ENCODE measurements around the gene SETD7. TPM values are rescaled to one million over a fixed set of nuclear protein-coding genes. Genes with fewer than 3 reads are reported as not detected.

Gene SETD7
- total and polyA plus RNA-seq, 2 donors (not counting 1 experiment from before 2014, with no cell fraction given): 5.1 to 13.0 TPM

DNA sequence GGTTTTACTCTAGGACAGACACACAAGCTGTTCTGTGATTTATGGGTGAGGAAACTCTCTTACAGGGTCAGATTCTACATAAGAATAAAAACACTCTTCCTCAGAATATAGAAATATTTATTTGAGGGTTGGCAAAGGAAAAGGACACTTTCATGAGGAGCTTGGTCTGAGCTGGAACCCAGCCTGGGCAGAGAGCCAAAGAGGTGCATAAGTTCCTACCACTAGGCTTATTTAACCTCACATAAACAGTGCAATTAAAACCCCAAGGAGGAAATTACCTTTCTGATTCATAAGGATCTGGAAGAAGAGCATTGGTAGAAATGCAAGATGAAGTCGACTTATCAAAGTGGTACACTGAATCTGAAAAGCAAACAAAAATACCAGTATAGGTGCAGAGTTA lies 32.9 kb downstream of the SETD7 start:
- Mint-ChIP-seq H3K4me1 (peaks cover 9% of the 10 kb centered on the region), H3K27me3 (no peaks in the 10 kb centered on the region), H3K9me3 (ENCODE audit: insufficient read depth) (no peaks in the 10 kb centered on the region), H3K4me3 (no peak overlapping the region), H3K27ac (no peak overlapping the region)
- Histone ChIP-seq H2AFZ (ENCODE audit: insufficient read depth, low read depth, low read length, poor library complexity, severe bottlenecking) (no peak overlapping the region), H4K20me1 (ENCODE audit: control insufficient read depth, insufficient read depth, low read length, poor library complexity, severe bottlenecking) (no peaks in the 10 kb centered on the region), H3K4me1 (ENCODE audit: control insufficient read depth in 2 of 2, insufficient read depth in 2 of 2, low read length in 2 of 2) (peaks cover 3 to 6% of the 10 kb centered on the region in 2 donors), H3K4me2 (replicated peaks; ENCODE audit: low read depth, low read length, poor library complexity, severe bottlenecking) (no peak overlapping the region), H3K4me3 (ENCODE audit: control extremely low read depth in 1 of 5, extremely low read depth in 1 of 5, insufficient read depth in 1 of 5, low read depth in 2 of 5, low read length in 4 of 5) (no peak overlapping the region), H3K9ac (ENCODE audit: low read length) (no peak overlapping the region), H3K27ac (ENCODE audit: low read length in 2 of 2) (no peak overlapping the region), H3K36me3 (replicated peaks in 1 of 2; ENCODE audit: control extremely low read depth in 1 of 2, control insufficient read depth in 1 of 2, extremely low read depth in 1 of 2, insufficient read depth in 2 of 2, low read length in 1 of 2) (peaks cover 0 to 50% of the 10 kb centered on the region in 2 experiments), H3K27me3 (replicated peaks in 1 of 4; ENCODE audit: control extremely low read depth in 1 of 4, control insufficient read depth in 3 of 4, insufficient read depth in 4 of 4, low read length in 3 of 4) (no peaks in the 10 kb centered on the region), H3K79me2 (ENCODE audit: control insufficient read depth, insufficient read depth, low read length) (no peaks in the 10 kb centered on the region), H3K9me3 (ENCODE audit: control extremely low read depth in 1 of 3, control insufficient read depth in 2 of 3, insufficient read depth in 1 of 3, low read length in 2 of 3) (no peaks in the 10 kb centered on the region)
- no peak for ATAC-seq (ENCODE audit: low read depth)
- TF ChIP-seq EZH2 (IDR thresholded peaks at IDR 0.05; ENCODE audit: borderline replicate concordance, insufficient read depth, low read depth, low read length, poor library complexity, severe bottlenecking): no peak
- CTCF ChIA-PET: interaction anchor here (1.7 kb wide), 1 partner anchor 9 kb away, joined by 9 read pairs; no protein-coding TSS in a partner anchor
- POLR2A ChIA-PET: no interaction called here
- intact Hi-C loops (cut with micrococcal nuclease): no loop called here
- no CpG with 5 or more reads among the region's 1 CpG for WGBS (ENCODE audit: insufficient coverage)
- no peak for DNase-seq

DNA sequence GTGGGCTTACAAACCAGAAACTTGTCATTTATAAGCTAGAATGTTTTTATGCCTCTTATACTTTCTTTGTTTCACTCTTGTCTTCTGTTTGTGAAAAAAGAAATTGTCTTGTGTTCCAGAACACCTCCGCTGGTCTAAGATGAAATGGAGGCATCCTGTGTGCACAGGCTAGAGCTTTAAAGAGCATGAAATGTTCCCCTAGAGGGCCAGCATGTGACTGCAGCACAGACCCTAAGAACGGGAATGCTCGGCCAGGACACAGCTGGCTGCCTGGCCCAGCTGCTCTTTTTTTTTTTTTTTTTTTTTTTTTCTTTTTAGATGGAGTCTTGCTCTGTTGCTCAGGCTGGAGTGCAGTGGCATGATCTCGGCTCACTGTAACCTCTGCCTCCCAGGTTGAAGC lies 33.6 kb downstream of the SETD7 start:
- intact Hi-C loops (cut with micrococcal nuclease): no loop called here
- ATAC-seq (ENCODE audit: low read depth) (no peak), DNase-seq (no peak)
- POLR2A ChIA-PET: no interaction called here
- TF ChIP-seq, protein P1, sequence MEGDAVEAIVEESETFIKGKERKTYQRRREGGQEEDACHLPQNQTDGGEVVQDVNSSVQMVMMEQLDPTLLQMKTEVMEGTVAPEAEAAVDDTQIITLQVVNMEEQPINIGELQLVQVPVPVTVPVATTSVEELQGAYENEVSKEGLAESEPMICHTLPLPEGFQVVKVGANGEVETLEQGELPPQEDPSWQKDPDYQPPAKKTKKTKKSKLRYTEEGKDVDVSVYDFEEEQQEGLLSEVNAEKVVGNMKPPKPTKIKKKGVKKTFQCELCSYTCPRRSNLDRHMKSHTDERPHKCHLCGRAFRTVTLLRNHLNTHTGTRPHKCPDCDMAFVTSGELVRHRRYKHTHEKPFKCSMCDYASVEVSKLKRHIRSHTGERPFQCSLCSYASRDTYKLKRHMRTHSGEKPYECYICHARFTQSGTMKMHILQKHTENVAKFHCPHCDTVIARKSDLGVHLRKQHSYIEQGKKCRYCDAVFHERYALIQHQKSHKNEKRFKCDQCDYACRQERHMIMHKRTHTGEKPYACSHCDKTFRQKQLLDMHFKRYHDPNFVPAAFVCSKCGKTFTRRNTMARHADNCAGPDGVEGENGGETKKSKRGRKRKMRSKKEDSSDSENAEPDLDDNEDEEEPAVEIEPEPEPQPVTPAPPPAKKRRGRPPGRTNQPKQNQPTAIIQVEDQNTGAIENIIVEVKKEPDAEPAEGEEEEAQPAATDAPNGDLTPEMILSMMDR (IDR thresholded peaks at IDR 0.05): no peak
- no peak for TF ChIP-seq EZH2 (IDR thresholded peaks at IDR 0.05; ENCODE audit: borderline replicate concordance, insufficient read depth, low read depth, low read length, poor library complexity, severe bottlenecking)
- Histone ChIP-seq H2AFZ (ENCODE audit: insufficient read depth, low read depth, low read length, poor library complexity, severe bottlenecking) (no peak overlapping the region), H3K36me3 (replicated peaks in 1 of 2; ENCODE audit: control extremely low read depth in 1 of 2, control insufficient read depth in 1 of 2, extremely low read depth in 1 of 2, insufficient read depth in 2 of 2, low read length in 1 of 2) (peaks cover 2 to 51% of the 10 kb centered on the region in 2 experiments), H3K79me2 (ENCODE audit: control insufficient read depth, insufficient read depth, low read length) (no peaks in the 10 kb centered on the region), H3K9me3 (ENCODE audit: control extremely low read depth in 1 of 3, control insufficient read depth in 2 of 3, insufficient read depth in 1 of 3, low read length in 2 of 3) (no peaks in the 10 kb centered on the region), H4K20me1 (ENCODE audit: control insufficient read depth, insufficient read depth, low read length, poor library complexity, severe bottlenecking) (no peaks in the 10 kb centered on the region), H3K4me2 (replicated peaks; ENCODE audit: low read depth, low read length, poor library complexity, severe bottlenecking) (no peak overlapping the region), H3K9ac (ENCODE audit: low read length) (no peak overlapping the region), H3K4me3 (ENCODE audit: control extremely low read depth in 1 of 5, extremely low read depth in 1 of 5, insufficient read depth in 1 of 5, low read depth in 2 of 5, low read length in 4 of 5) (no peak overlapping the region), H3K4me1 (ENCODE audit: control insufficient read depth in 2 of 2, insufficient read depth in 2 of 2, low read length in 2 of 2) (peaks cover 3 to 6% of the 10 kb centered on the region in 2 donors), H3K27ac (ENCODE audit: low read length in 2 of 2) (no peak overlapping the region), H3K27me3 (replicated peaks in 1 of 4; ENCODE audit: control extremely low read depth in 1 of 4, control insufficient read depth in 3 of 4, insufficient read depth in 4 of 4, low read length in 3 of 4) (no peaks in the 10 kb centered on the region)
- Mint-ChIP-seq H3K9me3 (ENCODE audit: insufficient read depth) (no peaks in the 10 kb centered on the region), H3K27me3 (no peaks in the 10 kb centered on the region), H3K4me1 (peaks cover 9% of the 10 kb centered on the region), H3K27ac (no peak overlapping the region), H3K4me3 (no peak overlapping the region)
- WGBS (ENCODE audit: insufficient coverage): 84% methylated on average over 2 of the region's 4 CpGs
- CTCF ChIA-PET: interaction anchor here (1.7 kb wide), 1 partner anchor 10 kb away, joined by 9 read pairs; no protein-coding TSS in a partner anchor

All from B cell (primary cell).